Stimulated activated naive CD8-positive, alpha-beta T cell treated with anti-CD3 and anti-CD28 coated beads, Interleukin-15, Interleukin-2, amounts not matched to agents 100 U/mL and 50 U/mL, for 24 hours (primary cell): ENCODE measurements around the gene UGT3A2.
"Not testable (repeated sequence)": the region's sequence is repeated elsewhere in the genome, so short reads cannot be mapped to it uniquely, and the experiment has no call there.

Source experiments
- ATAC-seq: fragments of 150-1000 bp; cut with Tn5 transposase; one replicate; pipeline ENCODE4 v1.10.0; 2021
- DNase-seq: peaks from one replicate; pipeline ENCODE4 v3.0.0; 2021

UGT3A2 gene

DNA sequence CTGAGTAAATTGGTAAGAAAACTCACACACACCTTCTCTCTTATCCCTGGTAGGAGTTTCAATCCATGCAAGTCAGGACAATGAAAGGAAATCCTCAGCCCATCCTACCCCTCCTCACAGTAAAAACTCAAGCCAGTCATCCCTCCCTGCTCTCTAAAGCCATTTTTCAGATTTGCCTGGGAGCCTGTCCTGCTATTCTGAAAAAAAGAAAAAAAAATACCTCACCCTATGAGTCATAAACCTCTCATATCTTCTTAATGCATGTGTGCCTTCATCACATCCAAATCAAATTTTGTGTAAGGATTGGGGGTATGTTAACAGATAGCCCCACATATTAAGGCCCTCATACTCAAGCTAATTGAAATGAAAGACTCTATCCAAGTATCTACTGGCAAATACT lies 14.1 kb downstream of the UGT3A2 start:
- ATAC-seq, result no peak
- DNase-seq, result no peak

DNA sequence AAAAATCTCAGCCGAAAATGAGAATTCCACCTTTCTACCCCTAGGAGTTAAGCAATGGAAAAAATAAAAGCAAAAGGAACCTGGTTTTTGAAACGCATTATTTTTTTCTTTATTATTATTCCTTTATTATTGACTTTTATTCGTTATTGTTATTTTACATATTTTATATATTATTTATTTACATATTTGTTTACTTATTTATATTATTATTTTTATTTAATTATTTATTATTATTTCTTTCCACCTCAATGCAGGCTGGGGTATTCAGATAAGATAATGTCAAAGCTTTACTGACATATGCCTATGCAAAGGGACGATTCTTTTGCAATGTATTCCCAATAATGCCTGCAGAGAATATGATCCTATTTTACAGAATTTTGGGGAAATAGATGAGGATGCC lies 16.7 kb downstream of the UGT3A2 start:
- no peak for ATAC-seq
- DNase-seq, result no peak

DNA sequence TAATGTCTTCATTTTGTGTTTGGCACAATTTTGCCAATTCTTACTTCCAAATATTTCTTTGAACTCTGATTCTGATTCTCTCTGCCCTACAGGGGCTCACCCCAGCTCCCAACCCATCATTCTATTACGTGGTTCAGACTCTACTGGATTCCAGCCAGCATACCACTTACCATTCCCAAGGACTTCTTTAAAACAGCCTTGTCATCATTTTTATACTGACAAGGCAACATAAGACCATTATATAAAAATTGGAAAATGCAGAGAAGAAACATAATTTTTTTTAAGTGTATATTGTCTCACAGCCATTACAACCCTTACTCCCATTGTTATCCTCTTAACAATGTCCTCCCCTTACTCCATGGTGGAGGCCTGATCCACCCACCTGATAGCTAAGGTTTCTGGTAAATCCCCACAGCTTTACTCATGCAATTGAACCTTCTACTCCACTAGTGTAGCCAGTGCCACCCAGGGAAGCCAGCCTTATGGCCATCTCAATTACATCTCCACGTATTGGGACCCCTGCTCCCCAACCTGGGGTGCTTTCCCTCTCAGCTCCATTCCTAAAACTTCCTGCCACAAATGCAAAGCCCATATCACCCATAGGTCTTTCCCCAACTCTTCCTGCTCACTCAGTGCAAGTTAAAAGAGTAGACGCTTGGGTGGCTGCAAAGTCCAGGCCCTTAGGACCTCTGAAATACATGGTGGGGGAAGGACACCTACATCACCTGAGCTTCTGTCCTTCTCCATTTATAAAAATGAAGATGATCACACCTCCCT lies 19.1 kb downstream of the UGT3A2 start:
- DNase-seq, result no peak
- no peak for ATAC-seq

DNA sequence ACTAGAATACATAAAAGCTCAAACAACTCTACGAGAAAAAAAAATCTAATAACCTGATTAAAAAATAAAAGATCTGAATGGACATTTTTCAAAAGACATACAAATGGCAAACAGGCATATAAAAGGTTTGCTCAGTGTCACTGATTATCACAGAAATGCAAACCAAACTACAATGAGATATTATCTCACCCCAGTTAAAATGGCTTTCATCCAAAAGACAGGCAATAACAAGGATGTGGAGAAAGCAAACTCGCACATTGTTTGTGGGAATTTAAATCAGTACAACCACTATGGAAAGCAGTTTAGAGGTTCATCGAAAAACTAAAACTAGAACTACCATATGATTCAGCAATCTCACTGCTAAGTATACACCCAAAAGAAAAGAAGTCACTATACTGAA lies 20.8 kb downstream of the UGT3A2 start:
- DNase-seq (no peak), ATAC-seq (no peak)

DNA sequence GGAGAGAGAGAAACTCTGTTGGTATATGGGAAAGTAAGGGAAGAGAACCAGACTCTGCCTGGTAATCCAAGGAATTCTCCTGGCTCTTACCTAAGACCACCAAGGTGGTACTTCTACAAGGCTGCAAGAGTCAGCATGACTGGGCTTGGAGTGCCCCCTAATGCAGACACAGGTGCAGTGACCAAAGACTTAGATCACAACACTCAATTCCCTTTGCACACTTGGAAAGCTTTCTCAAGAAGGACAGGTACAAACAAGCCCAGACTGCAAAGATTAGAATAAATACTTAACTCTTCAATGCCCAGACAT lies 25.2 kb downstream of the UGT3A2 start:
- DNase-seq (no peak), ATAC-seq (no peak)

DNA sequence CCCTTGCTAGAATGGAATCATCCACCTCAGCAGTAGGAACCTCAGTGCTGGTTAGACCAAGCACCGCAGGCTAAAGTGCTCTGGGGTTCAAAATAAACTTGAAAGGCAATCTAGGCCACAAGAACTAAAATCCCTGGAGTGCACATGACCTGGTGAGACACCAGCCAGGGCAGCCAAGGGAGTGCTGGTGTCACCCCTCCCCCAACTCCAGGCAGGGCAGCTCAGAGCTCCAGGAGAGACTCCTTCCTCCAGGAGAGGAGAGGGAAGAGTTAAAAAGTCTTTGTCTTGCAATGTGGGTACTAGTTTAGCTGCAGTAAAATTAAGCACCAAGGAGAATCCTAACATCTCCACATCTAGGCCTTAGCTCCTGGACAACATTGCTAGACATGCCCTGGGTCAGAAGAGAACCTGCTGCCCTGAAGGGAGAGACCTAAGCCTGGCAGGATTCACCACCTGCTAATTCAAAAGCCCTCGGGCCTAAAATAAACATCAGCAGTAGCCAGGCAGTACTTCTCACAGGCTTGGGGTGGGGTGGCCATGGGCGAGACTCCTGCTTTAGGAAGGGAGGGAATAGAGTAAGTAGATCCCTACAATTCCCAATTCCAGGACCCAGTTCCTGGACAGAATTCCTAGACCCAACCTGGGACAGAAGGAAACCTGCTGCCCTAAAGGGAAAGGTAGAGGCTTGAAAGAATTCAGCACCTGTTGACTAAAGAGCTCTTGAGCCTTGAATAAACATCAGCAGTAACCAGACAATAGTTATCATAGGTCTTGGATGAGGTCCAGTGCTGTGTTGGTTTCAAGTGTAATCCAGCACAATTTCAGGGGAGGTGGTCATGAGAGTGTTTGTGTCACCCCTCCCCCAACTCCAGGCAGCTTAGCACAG lies 25.8 kb downstream of the UGT3A2 start:
- DNase-seq, result no peak
- no peak for ATAC-seq

DNA sequence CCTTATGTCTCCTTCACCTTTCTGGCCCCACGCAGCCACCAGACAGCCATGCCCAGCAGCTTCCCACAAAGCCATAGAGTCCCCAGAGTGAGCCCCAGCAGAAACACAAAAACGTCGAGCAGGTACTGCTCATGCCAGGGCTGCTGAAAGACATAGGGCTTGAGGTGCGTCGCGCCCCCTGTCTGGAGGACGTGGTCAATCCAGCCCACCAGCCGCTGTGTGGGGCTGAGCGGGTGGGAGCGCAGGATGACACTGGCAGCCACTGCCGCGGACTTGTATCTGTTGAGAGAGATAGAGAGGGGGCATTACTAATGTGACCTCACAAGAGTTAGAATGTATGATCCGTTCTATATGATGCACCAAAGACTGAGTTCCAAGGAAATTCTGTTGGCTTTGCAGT lies 31.0 kb downstream of the UGT3A2 start:
- no peak for DNase-seq
- ATAC-seq, result no peak

DNA sequence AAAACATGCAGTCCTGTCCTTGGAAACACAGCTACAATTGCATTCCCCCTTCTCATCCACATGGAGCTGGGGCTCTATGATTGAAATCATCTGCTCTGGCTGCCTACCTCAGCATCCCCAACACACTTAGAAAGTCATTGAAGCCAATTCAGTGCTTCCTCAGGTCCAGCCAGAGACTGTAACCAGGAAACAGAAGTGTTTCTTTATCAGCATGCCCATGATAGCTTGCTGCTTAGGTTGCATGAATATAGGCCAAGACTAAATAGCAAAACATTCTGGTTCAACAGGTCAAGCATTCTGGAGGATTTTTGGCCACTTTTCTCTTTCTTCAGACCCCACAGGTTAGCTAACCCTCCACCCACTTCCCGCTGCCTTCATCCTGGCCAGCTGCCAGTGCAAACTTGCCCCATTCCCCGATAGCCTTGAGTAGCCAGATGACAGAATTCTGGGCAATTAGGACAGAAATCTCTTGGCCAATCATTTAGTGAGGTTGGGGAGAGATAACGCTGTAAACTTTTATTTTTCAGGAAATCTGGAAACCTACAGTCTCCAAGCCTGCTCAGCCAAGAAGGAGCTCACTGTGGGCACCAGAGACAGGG lies 32.0 kb downstream of the UGT3A2 start:
- ATAC-seq, DNase-seq: not testable (repeated sequence)

DNA sequence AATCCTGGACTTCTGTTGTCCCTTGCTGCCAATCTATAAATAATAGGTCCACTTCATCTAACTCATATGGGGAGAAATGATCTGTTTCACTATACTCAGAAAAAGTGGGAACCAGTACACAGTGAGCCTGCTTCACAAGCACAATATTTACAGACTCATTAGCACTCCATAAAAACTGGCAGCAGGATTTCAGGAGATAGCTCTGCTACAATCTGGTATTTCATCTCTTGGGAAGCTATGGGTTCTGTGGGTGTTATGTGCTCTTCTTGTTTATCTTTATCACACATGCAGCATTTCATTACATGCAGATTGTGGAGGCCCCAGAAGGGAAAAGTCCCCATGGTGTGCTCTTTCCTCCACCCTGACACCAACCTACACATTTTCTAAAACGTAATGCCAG lies 33.2 kb downstream of the UGT3A2 start:
- no peak for ATAC-seq

DNA sequence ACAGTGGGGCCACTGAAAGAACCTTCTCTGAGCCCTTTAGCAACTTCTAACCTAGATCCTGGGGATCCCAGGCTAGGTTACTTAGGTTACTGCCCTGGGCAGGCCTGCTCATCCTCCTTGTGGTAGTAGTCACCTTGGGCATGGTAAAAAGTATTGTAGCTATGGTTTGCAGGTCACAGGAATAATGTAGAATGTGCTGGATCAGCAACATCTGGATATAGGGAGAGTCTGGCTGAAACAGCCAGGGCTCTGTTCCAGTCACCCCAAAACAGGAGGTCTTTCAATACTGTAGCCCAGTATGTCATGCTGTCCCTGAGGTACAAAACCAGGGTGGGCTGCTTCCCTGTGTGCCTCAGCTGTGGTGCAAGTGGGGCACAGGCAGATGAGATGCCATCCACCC lies 33.6 kb downstream of the UGT3A2 start:
- DNase-seq (no peak), ATAC-seq (no peak)

More for the DNA sequence above, 33.2 kb downstream of the UGT3A2 start:
- no peak for DNase-seq

DNA sequence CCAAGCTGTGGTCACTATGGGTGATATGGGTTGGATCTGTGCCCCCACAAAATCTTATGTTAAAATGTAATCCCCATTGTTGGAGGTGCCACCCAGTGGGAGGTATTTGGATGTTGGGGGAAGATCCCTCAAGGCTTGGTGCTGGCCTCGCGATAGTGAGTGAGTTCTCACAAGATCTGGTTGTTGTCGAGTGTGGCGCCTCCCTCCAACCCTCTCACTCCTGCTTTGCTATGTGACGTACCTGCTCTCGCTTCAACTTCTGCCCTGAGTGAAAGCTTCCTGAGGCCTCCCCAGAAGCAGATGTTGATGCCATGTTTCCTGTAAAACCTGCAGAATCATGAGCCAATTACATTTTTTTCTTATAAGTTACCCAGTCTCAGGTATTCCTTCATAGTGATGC lies 35.5 kb downstream of the UGT3A2 start:
- no peak for ATAC-seq
- no peak for DNase-seq

DNA sequence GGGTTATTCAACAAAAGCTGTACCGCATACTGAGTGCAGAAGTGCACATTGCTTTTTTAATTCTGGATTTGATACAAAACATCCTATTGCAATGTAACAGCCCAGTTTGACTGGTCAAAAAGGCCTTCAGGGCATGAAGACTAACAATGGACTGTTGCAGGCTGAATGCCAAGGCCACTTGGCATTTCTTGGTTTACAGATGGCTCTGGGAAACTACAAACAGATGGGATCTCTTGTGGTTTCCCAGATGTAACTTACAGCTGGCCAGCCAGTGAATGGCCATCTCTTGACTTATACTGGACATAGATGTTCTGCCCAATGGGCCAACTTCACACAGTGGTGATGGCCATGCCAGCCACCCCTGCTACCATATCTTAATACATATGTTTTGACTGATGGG lies 36.8 kb downstream of the UGT3A2 start:
- no peak for DNase-seq
- ATAC-seq, result no peak

DNA sequence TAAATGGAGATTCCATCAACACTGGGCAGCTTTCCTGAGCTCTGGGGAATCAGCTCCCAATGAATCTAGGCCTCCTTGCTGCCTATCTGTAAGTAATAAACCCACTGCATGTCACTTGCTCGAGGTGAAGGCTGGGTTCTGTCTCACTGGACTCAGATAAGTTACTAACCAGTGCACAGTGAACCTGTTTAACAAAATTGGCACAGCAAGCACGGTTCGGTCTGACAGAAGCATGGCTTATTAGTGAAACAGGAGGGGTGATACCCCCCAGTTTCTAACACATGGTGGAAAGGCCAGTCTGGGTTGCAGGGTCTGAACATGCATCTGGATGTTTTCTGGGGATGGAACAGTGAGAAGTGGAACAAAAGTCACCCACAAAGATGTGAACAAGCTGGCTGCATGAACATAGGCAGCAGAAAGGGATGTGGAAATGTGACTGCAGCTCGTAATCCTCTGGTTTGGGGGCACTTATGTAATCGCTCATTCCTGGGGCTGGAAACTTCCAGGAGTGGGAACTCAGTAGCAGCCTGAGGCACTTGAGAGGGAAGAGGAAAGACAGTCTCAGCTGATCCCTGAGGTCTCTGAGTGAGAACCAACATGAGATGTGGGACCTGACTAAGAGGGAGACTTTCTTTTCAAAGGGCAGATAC lies 37.7 kb downstream of the UGT3A2 start:
- ATAC-seq (no peak), DNase-seq (no peak)

DNA sequence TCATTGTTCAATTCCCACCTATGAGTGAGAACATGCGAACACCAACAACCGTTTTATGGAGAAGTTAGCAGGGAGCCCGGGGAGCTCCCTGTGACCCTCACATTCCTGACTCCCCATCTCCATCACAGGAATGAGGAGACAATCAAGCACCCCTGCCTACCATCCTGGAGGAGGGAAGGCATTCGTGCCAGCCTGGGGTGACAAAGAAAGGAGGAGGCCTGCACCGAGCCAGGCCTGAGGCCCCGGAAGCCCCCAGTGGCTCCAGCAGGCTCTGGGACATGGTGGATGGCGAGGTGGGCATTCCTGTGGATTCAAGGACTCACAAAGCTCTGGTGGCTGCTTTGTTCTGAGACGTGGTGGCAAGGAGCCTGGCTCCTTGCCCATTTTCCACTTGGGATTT lies 39.0 kb downstream of the UGT3A2 start:
- ATAC-seq (no peak), DNase-seq (no peak)

DNA sequence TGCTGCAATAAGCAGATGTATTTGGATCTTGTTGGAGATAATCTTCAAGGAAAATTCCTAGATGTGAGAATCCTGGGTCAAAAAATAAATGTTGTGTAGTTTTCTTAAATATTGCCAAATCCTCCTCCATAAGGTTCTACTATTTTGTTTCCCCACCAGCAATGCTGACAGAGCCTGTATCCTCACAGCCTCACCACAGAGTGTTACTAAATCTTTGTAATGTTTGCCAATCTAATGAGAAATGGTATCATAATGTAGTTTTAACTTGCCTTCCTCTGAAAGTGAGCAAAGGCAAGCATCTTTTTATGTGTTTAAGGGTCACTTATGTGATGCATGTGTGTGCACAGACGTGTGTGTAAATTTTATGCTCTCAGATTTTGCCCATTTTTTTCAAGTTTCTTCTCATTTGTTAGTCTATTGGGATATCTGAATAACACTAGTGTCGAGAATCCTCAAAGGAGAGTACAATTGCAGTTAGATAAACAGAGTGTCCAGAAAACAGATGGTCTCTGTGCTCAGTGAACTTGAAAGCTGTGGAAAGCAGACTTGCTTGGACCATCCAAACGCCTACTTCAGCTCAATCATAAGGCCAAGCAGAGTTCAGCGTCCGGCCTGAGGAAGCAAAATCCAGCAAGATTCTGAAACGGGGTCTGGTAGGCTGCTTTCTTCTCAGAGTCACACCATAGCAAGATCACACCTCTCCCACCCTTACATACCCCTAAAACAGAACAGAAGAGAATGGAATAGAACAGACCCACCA lies 39.8 kb downstream of the UGT3A2 start:
- ATAC-seq (no peak), DNase-seq (no peak)

DNA sequence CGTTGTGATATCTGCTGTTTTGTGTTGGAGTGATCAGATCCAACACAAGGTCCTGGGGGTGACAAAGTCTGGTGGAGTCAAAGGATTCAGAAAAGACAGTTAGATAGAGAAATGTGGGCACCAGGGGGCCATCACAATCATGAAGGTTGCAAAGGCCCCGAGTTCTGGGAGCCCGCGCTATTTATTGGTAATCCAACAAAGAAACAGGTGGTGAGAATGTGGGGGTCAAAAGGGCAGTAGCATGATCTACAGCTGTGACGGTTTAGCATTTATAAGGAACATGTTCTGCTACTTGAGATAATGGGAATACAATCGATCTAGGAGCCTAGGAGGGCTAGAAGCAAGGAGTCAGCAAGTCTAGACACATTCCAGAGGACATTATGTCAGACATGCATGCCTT lies 44.4 kb downstream of the UGT3A2 start:
- not testable (repeated sequence) for ATAC-seq, DNase-seq

DNA sequence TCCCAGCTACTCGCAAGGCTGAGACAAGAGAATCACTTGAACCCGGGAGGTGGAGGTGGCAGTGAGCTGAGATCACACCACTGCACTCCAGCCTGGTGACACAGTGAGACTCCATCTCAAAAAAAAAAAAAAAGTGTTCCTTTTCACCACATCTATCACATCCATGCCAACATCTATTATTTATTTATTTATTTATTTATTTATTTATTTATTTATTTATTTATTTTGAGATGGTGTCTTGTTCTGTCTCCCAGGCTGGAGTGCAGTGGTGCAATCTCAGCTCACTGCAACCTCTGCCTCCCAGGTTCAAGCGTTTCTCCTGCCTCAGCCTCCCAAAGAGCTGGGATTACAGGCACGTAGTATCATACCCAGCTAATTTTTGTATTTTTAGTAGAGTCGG lies 47.1 kb downstream of the UGT3A2 start:
- ATAC-seq, DNase-seq: not testable (repeated sequence)

DNA sequence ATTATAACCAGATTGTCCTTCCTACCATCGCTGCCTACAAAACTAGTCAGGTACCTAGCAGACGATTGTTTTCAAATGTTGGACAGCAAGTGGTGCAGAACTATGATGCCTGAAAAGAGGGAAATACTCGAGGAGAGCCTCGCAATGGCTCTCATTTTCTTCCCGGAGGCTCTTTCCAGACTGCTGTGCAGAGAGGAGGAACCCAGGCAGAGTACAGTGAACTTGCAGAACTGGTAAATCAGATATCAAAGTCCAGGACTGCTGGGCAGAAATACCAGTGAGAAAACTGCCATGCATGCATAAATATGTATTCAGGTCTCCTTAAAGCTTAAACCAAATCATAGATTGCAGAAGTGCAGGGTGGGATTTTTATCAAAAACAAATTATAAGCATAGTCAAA lies 49.1 kb downstream of the UGT3A2 start:
- no peak for ATAC-seq
- no peak for DNase-seq

DNA sequence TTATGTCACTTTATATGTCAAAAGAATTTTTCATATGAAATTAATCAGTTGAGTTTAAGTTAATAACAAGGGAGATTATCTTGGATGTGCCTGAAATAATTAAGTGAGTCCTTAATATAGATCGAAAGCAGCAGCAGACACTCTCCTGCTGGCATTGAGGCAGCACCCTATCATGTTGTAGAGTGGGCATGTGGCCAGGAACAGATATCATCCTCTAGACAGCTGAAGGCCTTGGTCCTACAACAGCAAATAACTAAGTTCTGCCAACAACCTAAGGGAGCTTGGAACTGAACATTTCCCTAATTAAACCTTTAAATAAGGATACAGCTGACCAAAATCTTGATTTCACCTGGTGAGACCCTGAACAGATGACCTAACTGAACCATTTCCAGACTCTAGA lies 49.7 kb downstream of the UGT3A2 start:
- no peak for ATAC-seq
- no peak for DNase-seq

DNA sequence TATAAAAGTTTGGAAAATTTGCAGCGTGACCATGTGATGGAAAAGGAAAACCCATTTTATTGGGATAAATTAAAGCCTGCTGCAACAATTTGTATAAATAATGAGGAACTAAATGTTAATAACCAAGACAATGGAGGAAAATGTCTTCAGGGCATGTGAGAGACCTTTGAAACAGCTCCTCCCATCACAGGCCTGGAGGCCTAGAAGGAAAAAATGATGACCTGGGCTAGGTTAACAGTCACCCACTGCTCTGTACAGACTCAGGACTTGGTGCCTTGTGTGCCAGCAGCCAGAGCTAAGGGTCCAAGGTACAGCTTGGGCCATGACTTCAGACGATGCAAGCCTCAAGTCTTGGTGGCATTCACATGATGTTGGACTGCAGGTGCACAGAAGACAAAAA lies 53.5 kb downstream of the UGT3A2 start:
- DNase-seq (no peak), ATAC-seq (no peak)

DNA sequence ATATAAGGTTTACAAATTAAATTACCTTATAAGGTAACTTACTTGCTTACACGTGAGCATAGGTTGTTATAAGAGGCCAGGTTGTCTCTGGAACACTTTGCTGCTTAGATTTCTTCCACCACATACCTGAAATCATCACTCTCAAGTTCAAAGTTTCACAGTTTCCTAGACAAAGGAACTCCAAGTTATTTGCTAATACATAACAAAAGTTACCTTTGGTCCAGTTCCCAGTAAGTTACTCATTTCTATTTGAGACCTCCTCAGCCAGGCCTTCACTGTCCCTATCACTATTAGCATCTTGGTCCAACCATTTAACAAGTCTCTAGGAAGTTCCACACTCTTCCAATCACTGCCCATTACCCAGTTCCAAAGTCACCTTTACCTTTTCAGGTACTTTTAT lies 57.0 kb downstream of the UGT3A2 start:
- no peak for DNase-seq
- no peak for ATAC-seq

DNA sequence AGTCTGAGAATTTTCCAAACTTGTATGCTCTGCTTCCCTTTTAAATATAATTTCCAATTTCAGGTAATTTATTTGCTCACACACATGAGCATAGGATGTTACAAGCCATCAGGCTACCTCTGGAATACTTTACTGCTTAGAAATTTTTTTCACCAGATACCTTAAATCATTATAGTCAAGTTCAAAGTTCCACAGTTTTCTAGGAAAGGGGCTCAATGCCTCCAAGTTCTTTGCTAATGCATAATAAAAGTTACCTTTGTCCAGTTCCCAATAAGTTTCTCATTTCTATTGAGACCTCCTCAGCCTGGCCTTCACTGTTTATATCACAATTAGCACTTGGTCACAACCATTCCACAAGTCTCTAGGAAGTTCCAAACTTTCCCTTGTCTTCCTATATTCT lies 59.3 kb downstream of the UGT3A2 start:
- no peak for ATAC-seq
- no peak for DNase-seq
